Stimulated activated CD8-positive, alpha-beta memory T cell treated with anti-CD3 and anti-CD28 coated beads, Interleukin-4, amount 100 ng/mL, for 24 hours (primary cell): ENCODE data around the gene ZNF626.
"Not testable (repeated sequence)": the region's sequence is repeated elsewhere in the genome, so short reads cannot be mapped to it uniquely, and the experiment has no call there.

ENCODE experiments used
- DNase-seq: peaks from one replicate; pipeline ENCODE4 v3.0.0-alpha.2; 2020; ENCODE audit warnings: low read depth

The ZNF626 gene

GRCh38 chr19:20661150-20661819 is at the start of gene ZNF626:
Gene ZNF626, minus strand, starts transcription at chr19:20661571. Its CDS starts 125 bp downstream, at chr19:20661446.
- peak; percentile 87 for DNase-seq

- DNase-seq: no peak
Measured at GRCh38 chr19:20669263-20669662, 7.9 kb upstream of the ZNF626 start.

GRCh38 chr19:20667281-20667680 is 5.9 kb upstream of the ZNF626 start:
- DNase-seq: no peak

- no peak for DNase-seq
Measured at GRCh38 chr19:20664901-20665781, 3.8 kb upstream of the ZNF626 start.

GRCh38 chr19:20664475-20664874 is 3.1 kb upstream of the ZNF626 start:
- DNase-seq: not testable (repeated sequence)

- DNase-seq: no peak
Measured at GRCh38 chr19:20662421-20663105, 1.2 kb upstream of the ZNF626 start.

GRCh38 chr19:20660473-20661140 is 764 bp downstream of the ZNF626 start:
- DNase-seq: no peak

- DNase-seq: no peak
Measured at GRCh38 chr19:20640545-20640944, 20.8 kb downstream of the ZNF626 start.

GRCh38 chr19:20640023-20640422 is 21.3 kb downstream of the ZNF626 start:
- DNase-seq: no peak

- DNase-seq: not testable (repeated sequence)
Measured at GRCh38 chr19:20624560-20624959, 36.8 kb downstream of the ZNF626 start.

GRCh38 chr19:20616071-20616470 is 45.3 kb downstream of the ZNF626 start:
- DNase-seq: no peak

- not testable (repeated sequence) for DNase-seq
Measured at GRCh38 chr19:20614971-20615370, 46.4 kb downstream of the ZNF626 start.

GRCh38 chr19:20612711-20613316 is 48.6 kb downstream of the ZNF626 start:
- no peak for DNase-seq

GRCh38 chr19:20611866-20612265 is 49.5 kb downstream of the ZNF626 start:
- DNase-seq: no peak

- no peak for DNase-seq
Measured at GRCh38 chr19:20607943-20608342, 53.4 kb downstream of the ZNF626 start.
